ENCODE results near the gene ANKRD29. TPM values are rescaled to one million over a fixed set of nuclear protein-coding genes. Genes with fewer than 3 reads are reported as not detected.

ANKRD29 gene
- total and polyA plus RNA-seq, 9 of the 15 experiments (the other 6 are each of a cell fraction or from before 2014, with no cell fraction given): 0.36 TPM; not detected in 8

DNA sequence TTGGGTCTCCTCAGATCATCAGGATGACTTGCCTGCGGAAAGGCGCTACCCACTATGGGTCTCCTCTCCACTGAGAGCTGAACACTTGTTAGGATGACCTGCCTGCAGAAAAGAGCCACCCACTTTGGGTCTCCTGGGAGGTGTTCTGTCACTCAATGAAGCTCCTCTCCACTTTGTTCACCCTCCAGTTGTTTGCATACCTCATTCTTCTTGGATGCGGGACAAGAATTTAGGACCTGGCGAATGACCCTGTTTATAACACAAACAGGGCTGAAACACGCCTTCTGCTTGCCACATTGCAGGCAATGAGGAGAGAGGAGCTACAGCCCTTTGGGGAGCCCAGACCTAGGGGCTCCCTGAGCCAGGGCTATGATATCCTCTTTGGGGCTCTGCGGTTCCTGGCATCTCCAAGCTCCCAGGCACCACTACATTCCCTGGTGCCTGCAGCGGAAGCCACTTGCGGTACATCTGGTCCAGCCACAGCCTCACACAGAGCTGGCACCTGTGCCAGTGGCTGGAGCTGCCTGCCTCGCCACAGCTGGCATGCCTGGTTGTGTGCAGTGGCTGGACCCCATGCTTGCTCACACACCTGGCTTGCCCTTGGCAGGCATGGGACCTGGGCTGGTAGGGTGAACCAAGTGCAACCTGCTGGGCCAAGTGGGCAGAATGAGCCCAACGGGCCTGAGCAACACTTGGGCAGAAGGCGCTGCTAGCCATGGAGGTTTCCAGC lies 20.6 kb downstream of the ANKRD29 start:
- TF ChIP-seq ZNF121 (CRISPR knock-in tag; conservative IDR thresholded peaks at IDR 0.05): no peak
- TF ChIP-seq ZNF146 (CRISPR knock-in tag; IDR thresholded peaks at IDR 0.05; ENCODE audit: unreplicated experiment): no peak
- no peak for TF ChIP-seq GTF2A2 (tag; IDR thresholded peaks at IDR 0.05)
- TF ChIP-seq ZNF124 (CRISPR knock-in tag; IDR thresholded peaks at IDR 0.05): no peak
- no peak for TF ChIP-seq ETV6 (IDR thresholded peaks at IDR 0.05; ENCODE audit: borderline replicate concordance in 1 of 2, low read depth in 2 of 2, low read length in 1 of 2)
- TF ChIP-seq ETV6 (CRISPR knock-in tag; IDR thresholded peaks at IDR 0.05; ENCODE audit: borderline replicate concordance): no peak
- TF ChIP-seq PHTF2 (CRISPR knock-in tag; IDR thresholded peaks at IDR 0.05): no peak
- TF ChIP-seq POLR2B (IDR thresholded peaks at IDR 0.05; ENCODE audit: low read depth, partially characterized antibody): no peak
- no peak for TF ChIP-seq U2AF2 (optimal IDR thresholded peaks at IDR 0.05; ENCODE audit: low read depth, low read length)
- TF ChIP-seq SAP30 (IDR thresholded peaks at IDR 0.05; ENCODE audit: borderline replicate concordance, insufficient read depth, low read depth, low read length, poor library complexity, severe bottlenecking): no peak
- TF ChIP-seq MYC (IDR thresholded peaks at IDR 0.05; ENCODE audit: low read depth, low read length): no peak
- no peak for TF ChIP-seq MYC (CRISPR knock-in tag; IDR thresholded peaks at IDR 0.05; ENCODE audit: borderline replicate concordance, low read depth)
- TF ChIP-seq HCFC1 (IDR thresholded peaks at IDR 0.05; ENCODE audit: low read depth, low read length): no peak
- TF ChIP-seq ZNF263 (CRISPR knock-in tag; IDR thresholded peaks at IDR 0.05; ENCODE audit: borderline replicate concordance): no peak
- no peak for TF ChIP-seq TBL1XR1 (IDR thresholded peaks at IDR 0.05; ENCODE audit: low read length in 2 of 2)
- no peak for TF ChIP-seq GTF2E2 (tag; IDR thresholded peaks at IDR 0.05)
- no peak for TF ChIP-seq ZNF445 (CRISPR knock-in tag; IDR thresholded peaks at IDR 0.05; ENCODE audit: low read depth)
- no peak for TF ChIP-seq POLR3A (IDR thresholded peaks at IDR 0.05; ENCODE audit: borderline replicate concordance, extremely low read depth, insufficient read depth, insufficient read length)
- TF ChIP-seq SAFB2 (IDR thresholded peaks at IDR 0.05; ENCODE audit: borderline replicate concordance, low read depth, low read length, severe bottlenecking): no peak
- no peak for FAIRE-seq
- Histone ChIP-seq H3K9me1 (ENCODE audit: control insufficient read depth, insufficient read depth, low read length) (no peaks in the 10 kb centered on the region), H3K27ac (ENCODE audit: extremely low read depth, low read depth, low read length) (no peak overlapping the region), H3K36me3 (ENCODE audit: control insufficient read depth, insufficient read depth, low read length) (no peaks in the 10 kb centered on the region), H3K4me3 (no peak overlapping the region), H2AFZ (ENCODE audit: low read depth, low read length) (no peak overlapping the region), H3K27me3 (ENCODE audit: control insufficient read depth in 2 of 2, insufficient read depth in 2 of 2, low read length in 2 of 2) (peaks cover 22 to 24% of the 10 kb centered on the region in 2 experiments; a peak in 4 of 5 replicates), H3K4me1 (replicated peaks in 1 of 2; ENCODE audit: control insufficient read depth in 2 of 2, insufficient read depth in 2 of 2, low read length in 2 of 2) (no peaks in the 10 kb centered on the region), H3K9ac (ENCODE audit: insufficient read depth in 1 of 2, low read depth in 2 of 2, low read length in 2 of 2) (no peak overlapping the region), H3K9me3 (replicated peaks; ENCODE audit: control insufficient read depth, insufficient read depth, low read depth, low read length) (0 out of 2 replicates have a peak, but pooled peaks cover 2% of the 10 kb centered on the region), H3K79me2 (ENCODE audit: control insufficient read depth, insufficient read depth, low read length) (no peaks in the 10 kb centered on the region), H4K20me1 (replicated peaks; ENCODE audit: control insufficient read depth, insufficient read depth, low read length) (no peaks in the 10 kb centered on the region), H3K4me2 (ENCODE audit: insufficient read depth, low read length) (no peak overlapping the region)
- intact Hi-C loops (cut with micrococcal nuclease) (no loop called here), in situ Hi-C loops (cut with MboI) (no loop called here)
- 7% methylated on average over 11 of the region's 11 CpGs for WGBS (ENCODE audit: insufficient coverage, low coverage, missing lambda C conversion rate)
- CTCF ChIA-PET (ENCODE audit: low intra/inter-chr PET ratio): no interaction called here
- ATAC-seq: no peak
- no peak for DNase-seq (ENCODE audit: extremely low read depth in 1 of 4, low spot score in 3 of 4)
- BruUV-seq (replicated peaks): no TSS peak
- POLR2A ChIA-PET: interaction anchor here (0.6 to 0.9 kb wide), 3 partner anchors 23 to 516 kb away, joined by 3 to 4 read pairs (median 3); no protein-coding TSS in a partner anchor
